ENCODE results near the gene AOC3. TPM values are rescaled to one million over a fixed set of nuclear protein-coding genes. Genes with fewer than 3 reads are reported as not detected.

AOC3 gene
- total and polyA plus RNA-seq, 7 experiments from 2014 or later = 0.98 to 2.0 (median 1.1) TPM; not detected in 2

- H3K27ac Mint-ChIP-seq = no peak overlapping the region
- ATAC-seq (no peak), DNase-seq (no peak)
- Histone ChIP-seq H3K4me1 (ENCODE audit: control insufficient read depth in 2 of 2, insufficient read depth in 2 of 2, low read length in 2 of 2) (peaks cover 0 to 3% of the 10 kb centered on the region in 2 donors), H3K27ac (ENCODE audit: low read depth, low read length) (no peak overlapping the region), H3K36me3 (ENCODE audit: control insufficient read depth in 2 of 3, insufficient read depth in 3 of 3, low read length in 3 of 3) (peaks cover 36 to 84% (median 41%) of the 10 kb centered on the region in 3 experiments), H3K4me3 (ENCODE audit: low read length) (no peak overlapping the region), H3K9me3 (ENCODE audit: control insufficient read depth in 2 of 3, low read length in 3 of 3) (no peaks in the 10 kb centered on the region), H3K27me3 (ENCODE audit: control insufficient read depth in 2 of 2, insufficient read depth in 2 of 2, low read length in 2 of 2) (no peaks in the 10 kb centered on the region)
- H3K9me3 Mint-ChIP-seq = peaks cover 0 to 1% (median 0%) of the 10 kb centered on the region in 11 donors
- H3K27me3 Mint-ChIP-seq = no peaks in the 10 kb centered on the region
- no peak overlapping the region for H3K4me3 Mint-ChIP-seq
- CTCF ChIA-PET = no interaction called here
- peaks cover 7 to 29% (median 21%) of the 10 kb centered on the region in 7 donors for H3K4me1 Mint-ChIP-seq
- peaks cover 24 to 55% (median 34%) of the 10 kb centered on the region in 5 donors for H3K36me3 Mint-ChIP-seq
- POLR2A ChIA-PET = interaction anchor here (0.7 to 1.0 kb wide), 2 partner anchors 12 to 181 kb away, joined by 3 to 4 read pairs; no protein-coding TSS in a partner anchor
- intact Hi-C loops (cut with micrococcal nuclease) = no loop called here
Observed at GRCh38 chr17:42817866-42818265, 33.1 kb upstream of the AOC3 start.

DNA sequence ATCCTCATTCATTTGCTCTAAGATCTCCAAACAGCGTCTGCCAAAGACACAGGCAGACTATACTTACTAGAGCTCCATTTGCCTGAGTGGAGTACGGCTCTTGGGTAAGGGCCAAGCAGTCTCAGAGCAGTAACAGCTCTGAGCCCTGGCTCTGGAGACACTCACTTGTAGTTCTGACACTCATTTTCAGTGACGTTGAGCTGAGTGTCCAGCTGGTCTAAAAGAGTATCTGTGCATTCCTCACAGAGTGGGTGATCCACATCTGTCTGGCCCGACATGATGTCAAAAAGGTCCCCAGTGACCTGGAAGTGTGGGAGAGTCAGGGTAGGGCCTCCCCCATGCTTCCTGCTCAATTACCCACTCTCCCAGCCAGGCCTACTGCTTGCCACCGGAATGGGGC is 32.6 kb upstream of the AOC3 start:
- H3K27me3 ChIP-seq (ENCODE audit: control insufficient read depth in 2 of 2, insufficient read depth in 2 of 2, low read length in 2 of 2) = no peaks in the 10 kb centered on the region
- no peak for ATAC-seq
- ChIA-PET POLR2A (interaction anchor here (0.6 to 1.0 kb wide), 2 partner anchors 12 to 190 kb away, joined by 3 to 4 read pairs; no protein-coding TSS in a partner anchor), CTCF (no interaction called here)
- Mint-ChIP-seq H3K27ac (no peak overlapping the region), H3K4me3 (no peak overlapping the region), H3K27me3 (no peaks in the 10 kb centered on the region), H3K9me3 (peaks cover 0 to 1% (median 0%) of the 10 kb centered on the region in 11 donors), H3K36me3 (peaks cover 24 to 54% (median 34%) of the 10 kb centered on the region in 5 donors), H3K4me1 (peaks cover 8 to 33% (median 23%) of the 10 kb centered on the region in 7 donors)
- H3K4me1 ChIP-seq (ENCODE audit: control insufficient read depth in 2 of 2, insufficient read depth in 2 of 2, low read length in 2 of 2) = peaks cover 2 to 8% of the 10 kb centered on the region in 2 donors
- no peak for DNase-seq
- peaks cover 36 to 83% (median 41%) of the 10 kb centered on the region in 3 experiments for H3K36me3 ChIP-seq (ENCODE audit: control insufficient read depth in 2 of 3, insufficient read depth in 3 of 3, low read length in 3 of 3)
- no peaks in the 10 kb centered on the region for H3K9me3 ChIP-seq (ENCODE audit: control insufficient read depth in 2 of 3, low read length in 3 of 3)
- H3K27ac ChIP-seq (ENCODE audit: low read depth, low read length) = no peak overlapping the region
- no peak overlapping the region for H3K4me3 ChIP-seq (ENCODE audit: low read length)
- intact Hi-C loops (cut with micrococcal nuclease) = no loop called here

DNA sequence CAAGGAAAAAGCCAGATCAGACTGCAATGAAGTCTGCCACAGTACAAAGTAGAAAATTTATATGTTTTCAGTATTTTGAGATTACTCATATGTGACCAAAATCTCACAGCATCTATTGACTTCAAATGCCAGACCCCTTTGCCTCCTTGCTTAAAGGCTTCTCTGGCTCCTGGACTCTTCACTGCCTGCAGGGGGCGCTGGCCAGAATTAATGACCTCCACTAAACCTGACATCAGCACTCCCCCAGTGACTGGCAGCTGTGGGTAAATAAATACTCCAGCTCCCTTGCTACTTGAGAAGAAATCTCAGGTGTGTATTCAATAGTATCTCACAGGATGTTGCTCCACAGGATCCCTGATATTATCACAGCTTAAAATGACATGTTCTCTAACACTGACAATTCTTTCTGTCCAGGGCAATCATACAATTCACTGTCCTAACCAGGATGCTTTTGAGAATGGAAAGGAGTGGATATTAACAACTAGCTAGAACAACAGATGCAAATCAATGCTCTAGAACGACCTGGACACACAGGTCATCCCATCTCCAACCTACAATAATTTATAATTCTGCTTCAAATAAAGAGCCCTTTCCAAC is 31.0 kb upstream of the AOC3 start:
- H3K4me3 ChIP-seq (ENCODE audit: low read length) = no peak overlapping the region
- peaks cover 6 to 12% of the 10 kb centered on the region in 2 donors for H3K4me1 ChIP-seq (ENCODE audit: control insufficient read depth in 2 of 2, insufficient read depth in 2 of 2, low read length in 2 of 2)
- Mint-ChIP-seq H3K9me3 (peaks cover 0 to 1% (median 0%) of the 10 kb centered on the region in 11 donors), H3K27me3 (no peaks in the 10 kb centered on the region), H3K4me3 (peak overlapping the region in 2 of 10 donors; percentile 1 to 22), H3K36me3 (peaks cover 15 to 39% (median 25%) of the 10 kb centered on the region in 5 donors), H3K27ac (peak overlapping the region in 4 of 9 donors; percentile 6 to 43 (median 27)), H3K4me1 (peaks cover 19 to 42% (median 28%) of the 10 kb centered on the region in 7 donors)
- CTCF ChIA-PET = interaction anchor here (0.6 to 1.6 kb wide), 4 partner anchors 8 to 1224 kb away, joined by 3 to 5 read pairs (median 3); no protein-coding TSS in a partner anchor
- peaks cover 30 to 72% (median 41%) of the 10 kb centered on the region in 3 experiments for H3K36me3 ChIP-seq (ENCODE audit: control insufficient read depth in 2 of 3, insufficient read depth in 3 of 3, low read length in 3 of 3)
- intact Hi-C loops (cut with micrococcal nuclease) = loop anchor here (5.0 to 10.0 kb wide), 5 partner anchors 95 to 1187 kb away; partner anchors contain the start of genes BRCA1 (in 1 of the 2) and DNAJC7 (in 1 of the 2)
- no peak for ATAC-seq
- peak; percentile 16 to 57 (median 34) for DNase-seq
- POLR2A ChIA-PET = no interaction called here
- H3K27me3 ChIP-seq (ENCODE audit: control insufficient read depth in 2 of 2, insufficient read depth in 2 of 2, low read length in 2 of 2) = no peaks in the 10 kb centered on the region
- H3K27ac ChIP-seq (ENCODE audit: low read depth, low read length) = peak overlapping the region; percentile 40
- no peaks in the 10 kb centered on the region for H3K9me3 ChIP-seq (ENCODE audit: control insufficient read depth in 2 of 3, low read length in 3 of 3)

- no peak for ATAC-seq
Observed at GRCh38 chr17:42821176-42821575, 29.8 kb upstream of the AOC3 start.

GRCh38 chr17:42827472-42827871 is 23.5 kb upstream of the AOC3 start:
- no peak overlapping the region for H3K4me3 ChIP-seq (ENCODE audit: low read length)
- CTCF ChIA-PET = no interaction called here
- DNase-seq (no peak), ATAC-seq (no peak)
- H3K27me3 ChIP-seq (ENCODE audit: control insufficient read depth in 2 of 2, insufficient read depth in 2 of 2, low read length in 2 of 2) = no peaks in the 10 kb centered on the region
- no peaks in the 10 kb centered on the region for H3K9me3 Mint-ChIP-seq
- peak overlapping the region in 1 of 9 donors; percentile 18 for H3K27ac Mint-ChIP-seq
- H3K4me1 Mint-ChIP-seq = peaks cover 9 to 38% (median 20%) of the 10 kb centered on the region in 7 donors
- peaks cover 0 to 19% (median 10%) of the 10 kb centered on the region in 5 donors for H3K27me3 Mint-ChIP-seq
- H3K4me1 ChIP-seq (ENCODE audit: control insufficient read depth in 2 of 2, insufficient read depth in 2 of 2, low read length in 2 of 2) = peaks cover 9 to 12% of the 10 kb centered on the region in 2 donors
- H3K36me3 ChIP-seq (ENCODE audit: control insufficient read depth in 2 of 3, insufficient read depth in 3 of 3, low read length in 3 of 3) = peaks cover 0 to 5% (median 0%) of the 10 kb centered on the region in 3 experiments
- POLR2A ChIA-PET = interaction anchor here (0.6 to 1.9 kb wide), 2 partner anchors 18 to 21 kb away, joined by 4 to 5 read pairs; no protein-coding TSS in a partner anchor
- H3K36me3 Mint-ChIP-seq = peaks cover 0 to 5% (median 0%) of the 10 kb centered on the region in 5 donors
- H3K4me3 Mint-ChIP-seq = no peak overlapping the region
- no peaks in the 10 kb centered on the region for H3K9me3 ChIP-seq (ENCODE audit: control insufficient read depth in 2 of 3, low read length in 3 of 3)
- intact Hi-C loops (cut with micrococcal nuclease) = loop anchor here (10.0 kb wide), 2 partner anchors 103 to 537 kb away; no protein-coding TSS in a partner anchor
- H3K27ac ChIP-seq (ENCODE audit: low read depth, low read length) = no peak overlapping the region

More at GRCh38 chr17:42821176-42821575, 29.8 kb upstream of the AOC3 start:
- peaks cover 19 to 41% (median 29%) of the 10 kb centered on the region in 7 donors for H3K4me1 Mint-ChIP-seq
- no peaks in the 10 kb centered on the region for H3K27me3 ChIP-seq (ENCODE audit: control insufficient read depth in 2 of 2, insufficient read depth in 2 of 2, low read length in 2 of 2)
- no peaks in the 10 kb centered on the region for H3K27me3 Mint-ChIP-seq
- H3K27ac Mint-ChIP-seq = peak overlapping the region in 6 of 9 donors; percentile 6 to 76 (median 54)
- no peak overlapping the region for H3K27ac ChIP-seq (ENCODE audit: low read depth, low read length)
- peaks cover 25 to 60% (median 33%) of the 10 kb centered on the region in 3 experiments for H3K36me3 ChIP-seq (ENCODE audit: control insufficient read depth in 2 of 3, insufficient read depth in 3 of 3, low read length in 3 of 3)
- H3K4me3 Mint-ChIP-seq = peak overlapping the region in 2 of 10 donors; percentile 19 to 59
- CTCF ChIA-PET = interaction anchor here (1.0 to 1.6 kb wide), 2 partner anchors 9 to 518 kb away, joined by 3 read pairs; no protein-coding TSS in a partner anchor
- no peak for DNase-seq
- POLR2A ChIA-PET = interaction anchor here (0.6 to 0.8 kb wide), 2 partner anchors 12 to 543 kb away, joined by 4 read pairs; partner anchors contain the start of gene PSME3
- peaks cover 0 to 1% (median 0%) of the 10 kb centered on the region in 11 donors for H3K9me3 Mint-ChIP-seq
- no peak overlapping the region for H3K4me3 ChIP-seq (ENCODE audit: low read length)
- H3K4me1 ChIP-seq (ENCODE audit: control insufficient read depth in 2 of 2, insufficient read depth in 2 of 2, low read length in 2 of 2) = peaks cover 6 to 12% of the 10 kb centered on the region in 2 donors
- intact Hi-C loops (cut with micrococcal nuclease) = loop anchor here (5.0 to 10.0 kb wide), 5 partner anchors 96 to 1186 kb away; partner anchors contain the start of genes BRCA1 (in 1 of the 2) and DNAJC7 (in 1 of the 2)
- H3K36me3 Mint-ChIP-seq = peaks cover 9 to 29% (median 22%) of the 10 kb centered on the region in 5 donors
- H3K9me3 ChIP-seq (ENCODE audit: control insufficient read depth in 2 of 3, low read length in 3 of 3) = no peaks in the 10 kb centered on the region

GRCh38 chr17:42830971-42831370 is 20.0 kb upstream of the AOC3 start:
- H3K9me3 ChIP-seq (ENCODE audit: control insufficient read depth in 2 of 3, low read length in 3 of 3) = no peaks in the 10 kb centered on the region
- DNase-seq (no peak), ATAC-seq (no peak)
- ChIA-PET CTCF (no interaction called here), POLR2A (interaction anchor here (0.9 to 2.2 kb wide), 3 partner anchors 58 to 537 kb away, joined by 3 to 9 read pairs (median 4); partner anchors contain the start of gene VPS25)
- H3K27me3 ChIP-seq (ENCODE audit: control insufficient read depth in 2 of 2, insufficient read depth in 2 of 2, low read length in 2 of 2) = no peaks in the 10 kb centered on the region
- peaks cover 0 to 13% (median 0%) of the 10 kb centered on the region in 3 experiments for H3K36me3 ChIP-seq (ENCODE audit: control insufficient read depth in 2 of 3, insufficient read depth in 3 of 3, low read length in 3 of 3)
- Mint-ChIP-seq H3K27me3 (peaks cover 0 to 19% (median 10%) of the 10 kb centered on the region in 5 donors), H3K4me1 (peaks cover 12 to 40% (median 28%) of the 10 kb centered on the region in 7 donors), H3K27ac (peak overlapping the region in 5 of 9 donors; percentile 21 to 84 (median 56)), H3K4me3 (peak overlapping the region in 6 of 10 donors; percentile 8 to 41 (median 21)), H3K9me3 (peaks cover 0 to 5% (median 0%) of the 10 kb centered on the region in 11 donors), H3K36me3 (peaks cover 0 to 6% (median 4%) of the 10 kb centered on the region in 5 donors)
- intact Hi-C loops (cut with micrococcal nuclease) = no loop called here
- no peak overlapping the region for H3K27ac ChIP-seq (ENCODE audit: low read depth, low read length)
- no peak overlapping the region for H3K4me3 ChIP-seq (ENCODE audit: low read length)
- peaks cover 10 to 16% of the 10 kb centered on the region in 2 donors for H3K4me1 ChIP-seq (ENCODE audit: control insufficient read depth in 2 of 2, insufficient read depth in 2 of 2, low read length in 2 of 2)

Measured in naive thymus-derived CD4-positive, alpha-beta T cell (primary cell).